GM18508 (cell line): Measurements from ENCODE around the gene ATP6AP2.

Source experiments
- ATAC-seq: cut with Tn5 transposase; IDR thresholded peaks from one replicate; pipeline ENCODE4 v1.9.1; 2021; ENCODE audit warnings: moderate number of reproducible peaks; ENCODE audit not compliant: insufficient read depth, unreplicated experiment

ATP6AP2 gene

GRCh38 chrX:40632199-40632598 lies 51.4 kb downstream of the ATP6AP2 start:
- no peak for ATAC-seq

- ATAC-seq: no peak
These were observed 56.9 kb downstream of the ATP6AP2 start for GRCh38 chrX:40637687-40638086.

- ATAC-seq: no peak
These were observed 63.4 kb downstream of the ATP6AP2 start for GRCh38 chrX:40644176-40644575.

GRCh38 chrX:40644821-40645358 lies 64.1 kb downstream of the ATP6AP2 start:
- no peak for ATAC-seq

- ATAC-seq: peak; percentile 1
These were observed 65.9 kb downstream of the ATP6AP2 start for GRCh38 chrX:40646489-40647306.

- ATAC-seq: peak; percentile 48
These were observed 66.8 kb downstream of the ATP6AP2 start, which contains the start of gene CXorf38 for GRCh38 chrX:40647307-40648197. TSS of gene CXorf38 (minus strand) at chrX:40647561. CDS start at chrX:40647520, 41 bp downstream.

GRCh38 chrX:40651620-40652223 lies 71.0 kb downstream of the ATP6AP2 start:
- ATAC-seq: no peak

- ATAC-seq: no peak
These were observed 71.9 kb downstream of the ATP6AP2 start for GRCh38 chrX:40652664-40653063.

GRCh38 chrX:40653535-40653934 lies 72.8 kb downstream of the ATP6AP2 start:
- ATAC-seq: no peak
